ENCODE measurements around the gene JAK3. TPM values are rescaled to one million over a fixed set of nuclear protein-coding genes. Genes with fewer than 3 reads are reported as not detected.

The JAK3 gene
- total RNA-seq, 1 experiment from 2014 or later = 3.3 TPM

- Histone ChIP-seq H3K79me2 (ENCODE audit: insufficient read depth, low read length) (no peaks in the 10 kb centered on the region), H4K8ac (replicated peaks; ENCODE audit: insufficient read length, low read depth, low read length) (peak overlapping the region; percentile 24), H3K23ac (ENCODE audit: insufficient read length, low read depth, low read length) (no peak overlapping the region), H3K14ac (ENCODE audit: insufficient read depth, low read length) (no peak overlapping the region), H3K18ac (ENCODE audit: insufficient read length, low read depth, low read length) (no peak overlapping the region), H3T11ph (ENCODE audit: low read length) (no peak overlapping the region), H3K79me1 (ENCODE audit: insufficient read depth, low read depth, low read length, poor library complexity, severe bottlenecking) (no peaks in the 10 kb centered on the region), H3K9me3 (ENCODE audit: control insufficient read depth, low read depth, low read length) (no peaks in the 10 kb centered on the region), H3K27me3 (ENCODE audit: insufficient read depth, low read length) (no peaks in the 10 kb centered on the region), H4K91ac (ENCODE audit: insufficient read length, low read depth, low read length) (no peak overlapping the region), H2AFZ (ENCODE audit: low read length) (no peak overlapping the region), H2BK15ac (ENCODE audit: low read depth, low read length) (no peak overlapping the region), H2BK20ac (ENCODE audit: low read depth, low read length, poor library complexity, severe bottlenecking) (no peak overlapping the region), H3K9ac (ENCODE audit: extremely low read depth, insufficient read length, low read length) (no peak overlapping the region), H3K4me1 (ENCODE audit: insufficient read depth, low read length) (no peaks in the 10 kb centered on the region; the same call in 1 of the 2 replicates), H2BK12ac (ENCODE audit: insufficient read length, low read depth, low read length) (no peak overlapping the region), H2BK120ac (ENCODE audit: low read depth, low read length, poor library complexity, severe bottlenecking) (no peak overlapping the region), H3K27ac (ENCODE audit: insufficient read length, low read depth, low read length) (no peak overlapping the region), H3K4me2 (ENCODE audit: insufficient read depth, insufficient read length, low read length) (no peak overlapping the region), H3K4ac (ENCODE audit: low read depth, low read length) (no peak overlapping the region), H2BK5ac (ENCODE audit: insufficient read length, low read length) (no peak overlapping the region), H2AK5ac (ENCODE audit: insufficient read length, low read length) (no peak overlapping the region), H4K20me1 (ENCODE audit: control insufficient read depth, insufficient read depth, insufficient read length) (no peaks in the 10 kb centered on the region), H4K5ac (ENCODE audit: insufficient read length, low read depth, low read length) (no peak overlapping the region), H3K23me2 (ENCODE audit: insufficient read length, low read depth, low read length, poor library complexity, severe bottlenecking) (peaks cover 6% of the 10 kb centered on the region), H3K56ac (ENCODE audit: insufficient read length, low read depth, low read length) (no peak overlapping the region)
- no CpG with 5 or more reads among the region's 8 CpGs for WGBS (ENCODE audit: extremely low coverage, insufficient read length, low lambda C conversion rate)
- no peak for DNase-seq
- Mint-ChIP-seq H3K36me3 (ENCODE audit: insufficient read depth in 1 of 3, low read depth in 3 of 3) (no peaks in the 10 kb centered on the region), H3K9me3 (no peaks in the 10 kb centered on the region; a peak in 1 of 5 replicates), H3K27me3 (ENCODE audit: low read depth) (peaks cover 38% of the 10 kb centered on the region), H3K4me1 (peaks cover 21 to 31% of the 10 kb centered on the region in 2 experiments), H3K4me3 (peak overlapping the region in 1 of 2 experiments; percentile 13; a peak in 2 of 5 replicates), H3K27ac (peak overlapping the region in 2 of 3 experiments; percentile 4 to 17; a peak in 2 of 7 replicates)
- TF ChIP-seq CTCF (conservative IDR thresholded peaks at IDR 0.05) = no peak
Observed at GRCh38 chr19:17835182-17836006, 12.4 kb downstream of the JAK3 start.
